ENCODE results near the gene KLHL17.
"Not testable (repeated sequence)": the region's sequence is repeated elsewhere in the genome, so short reads cannot be mapped to it uniquely, and the experiment has no call there.

Gene KLHL17

DNA sequence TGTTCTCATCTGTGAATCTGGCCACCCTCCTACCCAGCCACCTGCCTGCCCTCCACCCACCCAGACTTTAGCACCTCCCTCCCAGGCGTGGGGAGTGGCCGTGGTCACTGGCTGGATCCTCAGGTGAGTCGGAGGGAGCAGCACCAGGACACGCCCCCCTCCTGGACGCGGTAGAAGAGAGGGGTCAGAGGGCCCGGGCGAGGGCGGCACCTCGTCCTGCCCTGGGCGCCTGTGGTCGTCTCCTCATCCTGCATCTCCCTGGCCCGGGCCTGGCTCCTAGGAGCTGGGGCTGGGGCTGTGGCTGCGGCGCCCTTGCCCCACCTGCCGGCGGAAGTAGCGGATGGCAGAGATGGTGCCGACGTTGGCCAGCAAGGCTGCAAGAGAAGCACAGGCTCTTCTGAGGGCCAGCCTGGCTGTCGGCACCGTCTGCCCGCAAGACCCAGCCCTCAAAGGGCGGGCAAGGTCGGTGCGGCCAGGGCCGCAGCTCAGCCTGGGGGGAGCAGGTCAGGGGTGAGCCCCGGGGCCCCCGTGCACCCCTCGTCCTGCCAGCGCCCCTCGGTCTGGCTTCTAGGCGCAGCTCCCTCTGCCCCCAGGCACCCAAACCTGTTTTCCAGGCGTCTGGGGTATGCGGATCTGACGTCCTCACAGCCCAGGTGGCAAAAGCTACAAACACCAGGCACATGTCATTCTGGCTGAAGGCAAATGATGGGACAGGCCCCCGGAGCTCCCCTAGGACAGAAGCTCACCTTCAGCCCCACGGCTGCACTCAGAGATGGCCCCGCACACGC, 15.7 kb downstream of the KLHL17 start:
- Histone ChIP-seq H3K27me3 (ENCODE audit: control insufficient read depth, insufficient read depth, low read length) (no peaks in the 10 kb centered on the region), H3K9me3 (ENCODE audit: control insufficient read depth, insufficient read depth, low read length) (no peaks in the 10 kb centered on the region), H3K27ac (ENCODE audit: low read length) (no peak overlapping the region), H3K4me3 (ENCODE audit: low read length) (no peak overlapping the region), H3K4me1 (ENCODE audit: control insufficient read depth, insufficient read depth, low read length) (no peaks in the 10 kb centered on the region), H3K36me3 (ENCODE audit: control insufficient read depth, insufficient read depth, low read length) (no peaks in the 10 kb centered on the region)
- DNase-seq (ENCODE audit: low read depth, low spot score): no peak
- no CpG with 5 or more reads among the region's 40 CpGs for WGBS (ENCODE audit: insufficient coverage, insufficient read length)

GRCh38 chr1:976791-977190, 16.4 kb downstream of the KLHL17 start:
- not testable (repeated sequence) for DNase-seq (ENCODE audit: low read depth, low spot score); H3K9me3 ChIP-seq (ENCODE audit: control insufficient read depth, insufficient read depth, low read length); H3K4me1 ChIP-seq (ENCODE audit: control insufficient read depth, insufficient read depth, low read length); H3K4me3 ChIP-seq (ENCODE audit: low read length); H3K36me3 ChIP-seq (ENCODE audit: control insufficient read depth, insufficient read depth, low read length); H3K27me3 ChIP-seq (ENCODE audit: control insufficient read depth, insufficient read depth, low read length); H3K27ac ChIP-seq (ENCODE audit: low read length)
- no CpG with 5 or more reads among the region's 39 CpGs for WGBS (ENCODE audit: insufficient coverage, insufficient read length)

GRCh38 chr1:978069-978834, 17.9 kb downstream of the KLHL17 start:
- Histone ChIP-seq H3K4me3 (ENCODE audit: low read length) (no peak overlapping the region), H3K27me3 (ENCODE audit: control insufficient read depth, insufficient read depth, low read length) (no peaks in the 10 kb centered on the region), H3K4me1 (ENCODE audit: control insufficient read depth, insufficient read depth, low read length) (no peaks in the 10 kb centered on the region), H3K36me3 (ENCODE audit: control insufficient read depth, insufficient read depth, low read length) (no peaks in the 10 kb centered on the region), H3K27ac (ENCODE audit: low read length) (no peak overlapping the region), H3K9me3 (ENCODE audit: control insufficient read depth, insufficient read depth, low read length) (no peaks in the 10 kb centered on the region)
- no peak for DNase-seq (ENCODE audit: low read depth, low spot score)
- WGBS (ENCODE audit: insufficient coverage, insufficient read length): no CpG with 5 or more reads among the region's 44 CpGs

DNA sequence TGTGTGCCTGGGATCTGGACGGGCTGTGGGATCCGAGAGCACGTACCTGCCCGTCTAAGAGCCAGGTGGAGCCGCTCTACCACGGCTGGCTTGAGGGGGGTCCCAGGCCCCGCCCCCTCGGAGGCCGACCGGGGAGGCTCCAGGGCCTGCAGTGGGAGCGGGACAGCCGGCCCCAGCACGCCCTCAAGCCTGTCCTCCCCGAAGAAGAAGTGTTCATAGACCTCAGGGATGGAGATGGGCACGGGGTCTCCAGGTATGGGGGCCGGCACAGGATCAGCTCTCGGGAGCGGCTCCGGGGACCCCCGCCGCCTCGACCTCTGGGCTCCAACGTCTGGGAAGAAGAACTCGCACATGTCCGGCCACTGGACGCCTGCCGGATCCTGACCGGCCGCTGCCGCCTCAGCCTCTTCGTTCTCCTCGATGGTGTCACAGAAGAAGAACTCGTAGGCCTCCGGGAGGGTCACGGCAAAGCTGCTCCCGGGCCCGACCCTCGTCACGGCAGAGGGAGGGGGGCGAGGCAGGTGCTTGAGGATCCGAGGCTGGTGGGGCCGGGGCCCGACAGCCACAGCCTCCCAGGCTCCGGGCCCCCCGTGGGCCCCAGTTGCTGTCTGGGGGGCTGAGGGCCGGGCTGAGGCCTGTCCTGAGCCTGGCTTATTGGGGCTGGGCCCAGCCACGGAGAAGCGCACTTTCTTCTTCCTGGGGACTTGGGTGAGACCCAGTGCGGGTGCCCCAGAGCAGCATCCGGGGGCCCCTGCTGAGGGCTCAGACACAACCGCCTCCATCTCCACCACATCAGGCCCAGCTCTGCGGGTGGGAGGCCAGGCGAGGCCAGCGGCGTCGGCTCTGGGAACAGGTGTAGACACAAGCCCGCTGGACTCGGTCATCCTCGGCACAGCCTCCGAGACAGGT, 18.7 kb downstream of the KLHL17 start:
- no peaks in the 10 kb centered on the region for H3K27me3 ChIP-seq (ENCODE audit: control insufficient read depth, insufficient read depth, low read length)
- H3K9me3 ChIP-seq (ENCODE audit: control insufficient read depth, insufficient read depth, low read length): no peaks in the 10 kb centered on the region
- no peaks in the 10 kb centered on the region for H3K4me1 ChIP-seq (ENCODE audit: control insufficient read depth, insufficient read depth, low read length)
- H3K36me3 ChIP-seq (ENCODE audit: control insufficient read depth, insufficient read depth, low read length): no peaks in the 10 kb centered on the region
- no CpG with 5 or more reads among the region's 60 CpGs for WGBS (ENCODE audit: insufficient coverage, insufficient read length)
- no peak for DNase-seq (ENCODE audit: low read depth, low spot score)
- no peak overlapping the region for H3K27ac ChIP-seq (ENCODE audit: low read length)
- H3K4me3 ChIP-seq (ENCODE audit: low read length): no peak overlapping the region

DNA sequence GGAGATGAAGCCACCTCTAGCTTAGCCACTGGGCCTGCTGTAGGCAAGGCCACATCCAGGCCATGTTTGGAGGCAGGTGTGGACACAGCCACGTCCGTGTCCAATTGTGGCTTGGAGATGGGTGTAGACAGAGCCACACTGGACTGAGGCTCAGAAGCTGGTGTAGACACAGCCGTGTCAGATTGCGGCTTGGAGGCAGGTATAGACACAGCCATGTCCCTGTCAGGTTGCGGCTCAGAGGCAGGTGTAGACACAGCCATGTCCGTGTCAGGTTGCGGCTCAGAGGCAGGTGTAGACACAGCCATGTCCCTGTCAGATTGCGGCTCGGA, 19.3 kb downstream of the KLHL17 start:
- Histone ChIP-seq H3K27me3 (ENCODE audit: control insufficient read depth, insufficient read depth, low read length) (no peaks in the 10 kb centered on the region), H3K4me1 (ENCODE audit: control insufficient read depth, insufficient read depth, low read length) (no peaks in the 10 kb centered on the region), H3K27ac (ENCODE audit: low read length) (no peak overlapping the region), H3K4me3 (ENCODE audit: low read length) (no peak overlapping the region), H3K36me3 (ENCODE audit: control insufficient read depth, insufficient read depth, low read length) (no peaks in the 10 kb centered on the region), H3K9me3 (ENCODE audit: control insufficient read depth, insufficient read depth, low read length) (no peaks in the 10 kb centered on the region)
- no CpG with 5 or more reads among the region's 9 CpGs for WGBS (ENCODE audit: insufficient coverage, insufficient read length)
- no peak for DNase-seq (ENCODE audit: low read depth, low spot score)

DNA sequence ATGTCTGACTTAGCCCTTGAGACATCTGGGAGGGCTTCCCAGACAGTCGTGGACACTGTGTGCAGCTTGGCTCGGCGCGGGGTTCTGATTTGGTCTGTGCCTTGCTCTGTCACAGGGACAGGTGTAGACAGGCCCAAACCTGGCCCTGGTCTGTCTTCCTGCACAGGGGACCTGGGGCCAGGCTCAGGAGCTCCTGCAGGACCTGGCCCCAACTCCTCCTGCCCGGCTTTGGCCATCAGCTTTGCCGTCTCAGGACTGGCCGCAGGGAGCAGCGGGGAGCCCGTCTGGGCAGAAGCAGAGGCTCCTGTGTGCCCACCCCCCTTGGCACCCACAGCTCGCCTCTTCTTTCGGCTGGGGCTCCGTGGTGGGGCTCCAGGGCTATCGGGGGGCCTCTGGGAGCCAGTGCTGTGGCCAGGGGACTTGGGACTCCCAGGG, 19.8 kb downstream of the KLHL17 start:
- no peak overlapping the region for H3K27ac ChIP-seq (ENCODE audit: low read length)
- no peaks in the 10 kb centered on the region for H3K9me3 ChIP-seq (ENCODE audit: control insufficient read depth, insufficient read depth, low read length)
- DNase-seq (ENCODE audit: low read depth, low spot score): no peak
- no peaks in the 10 kb centered on the region for H3K4me1 ChIP-seq (ENCODE audit: control insufficient read depth, insufficient read depth, low read length)
- H3K27me3 ChIP-seq (ENCODE audit: control insufficient read depth, insufficient read depth, low read length): no peaks in the 10 kb centered on the region
- no peak overlapping the region for H3K4me3 ChIP-seq (ENCODE audit: low read length)
- H3K36me3 ChIP-seq (ENCODE audit: control insufficient read depth, insufficient read depth, low read length): no peaks in the 10 kb centered on the region
- WGBS (ENCODE audit: insufficient coverage, insufficient read length): no CpG with 5 or more reads among the region's 13 CpGs

GRCh38 chr1:980602-981395, 20.4 kb downstream of the KLHL17 start:
- Histone ChIP-seq H3K27ac (ENCODE audit: low read length) (no peak overlapping the region), H3K27me3 (ENCODE audit: control insufficient read depth, insufficient read depth, low read length) (no peaks in the 10 kb centered on the region), H3K9me3 (ENCODE audit: control insufficient read depth, insufficient read depth, low read length) (no peaks in the 10 kb centered on the region), H3K4me1 (ENCODE audit: control insufficient read depth, insufficient read depth, low read length) (no peaks in the 10 kb centered on the region), H3K36me3 (ENCODE audit: control insufficient read depth, insufficient read depth, low read length) (no peaks in the 10 kb centered on the region), H3K4me3 (ENCODE audit: low read length) (no peak overlapping the region)
- WGBS (ENCODE audit: insufficient coverage, insufficient read length): no CpG with 5 or more reads among the region's 35 CpGs
- DNase-seq (ENCODE audit: low read depth, low spot score): no peak

DNA sequence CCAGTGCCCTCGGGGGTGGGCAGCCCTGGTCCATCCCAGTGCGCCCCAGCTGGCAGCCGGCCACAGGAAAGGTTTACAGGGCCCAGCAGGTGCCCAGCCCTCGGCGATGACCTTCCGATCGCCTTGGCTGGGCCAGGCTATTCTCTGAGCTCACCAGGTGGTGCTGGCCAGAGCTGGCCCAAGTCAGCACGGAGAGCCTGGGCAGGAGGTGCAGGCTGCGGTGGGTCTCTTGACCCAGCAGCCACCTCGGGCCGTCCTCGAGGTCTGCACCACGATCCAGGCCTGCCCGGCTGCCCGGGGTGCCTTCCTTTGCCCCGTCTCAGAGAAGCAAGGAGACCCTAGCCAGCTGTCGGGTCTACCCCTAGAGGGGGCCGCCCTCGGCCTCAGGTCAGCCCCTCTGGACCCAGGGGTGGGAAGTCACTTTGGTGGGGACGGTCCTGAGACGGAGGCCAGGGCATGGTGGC, 21.1 kb downstream of the KLHL17 start:
- no peaks in the 10 kb centered on the region for H3K27me3 ChIP-seq (ENCODE audit: control insufficient read depth, insufficient read depth, low read length)
- WGBS (ENCODE audit: insufficient coverage, insufficient read length): no CpG with 5 or more reads among the region's 21 CpGs
- H3K27ac ChIP-seq (ENCODE audit: low read length): no peak overlapping the region
- H3K36me3 ChIP-seq (ENCODE audit: control insufficient read depth, insufficient read depth, low read length): no peaks in the 10 kb centered on the region
- H3K9me3 ChIP-seq (ENCODE audit: control insufficient read depth, insufficient read depth, low read length): no peaks in the 10 kb centered on the region
- no peaks in the 10 kb centered on the region for H3K4me1 ChIP-seq (ENCODE audit: control insufficient read depth, insufficient read depth, low read length)
- DNase-seq (ENCODE audit: low read depth, low spot score): no peak
- H3K4me3 ChIP-seq (ENCODE audit: low read length): no peak overlapping the region

- Histone ChIP-seq H3K36me3 (ENCODE audit: control insufficient read depth, insufficient read depth, low read length) (no peaks in the 10 kb centered on the region), H3K27me3 (ENCODE audit: control insufficient read depth, insufficient read depth, low read length) (no peaks in the 10 kb centered on the region), H3K4me3 (ENCODE audit: low read length) (no peak within 1 kb of the TSS), H3K9me3 (ENCODE audit: control insufficient read depth, insufficient read depth, low read length) (no peaks in the 10 kb centered on the region), H3K27ac (ENCODE audit: low read length) (no peak within 1 kb of the TSS), H3K4me1 (ENCODE audit: control insufficient read depth, insufficient read depth, low read length) (no peaks in the 10 kb centered on the region)
- DNase-seq (ENCODE audit: low read depth, low spot score): no peak
- no CpG with 5 or more reads among the region's 28 CpGs for WGBS (ENCODE audit: insufficient coverage, insufficient read length)
Measured at GRCh38 chr1:981955-982558, 21.7 kb downstream of the KLHL17 start, which contains the start of gene PERM1. Gene PERM1 (minus strand): TSS chr1:982093. CDS start chr1:981029, 1,064 bp downstream.

All from iPS DF 6.9 (cell line).